Activated CD4-positive, CD25-positive, alpha-beta regulatory T cell treated with anti-CD3 and anti-CD28 coated beads, Interleukin-2, amount 50 U/mL, for 24 hours (primary cell): Measurements from ENCODE around the gene SMIM1.
A peak's percentile ranks its signal among the peaks of the same experiment; 100 is the strongest.
"Not testable (repeated sequence)": the region's sequence is repeated elsewhere in the genome, so short reads cannot be mapped to it uniquely, and the experiment has no call there.

Source experiments
- ATAC-seq, 2 donors: fragments of 150-1000 bp; cut with Tn5 transposase; one replicate each; pipeline ENCODE4 v1.10.0; 2021; ENCODE audit warnings: mild to moderate bottlenecking in 1 of 2, moderate library complexity in 1 of 2

The SMIM1 gene

GRCh38 chr1:3796215-3797061 is 23.9 kb downstream of the SMIM1 start, which contains the start of gene LRRC47:
TSS of gene LRRC47 (minus strand) at chr1:3796498. CDS start at chr1:3796476, 22 bp downstream.
- ATAC-seq = peak; percentile 100

- no peak for ATAC-seq
Measured at GRCh38 chr1:3799976-3800685, 27.6 kb downstream of the SMIM1 start.

GRCh38 chr1:3800795-3801194 is 28.2 kb downstream of the SMIM1 start:
- ATAC-seq = not testable (repeated sequence)

GRCh38 chr1:3803905-3804626 is 31.5 kb downstream of the SMIM1 start:
- ATAC-seq = no peak

GRCh38 chr1:3804627-3804944 is 32.0 kb downstream of the SMIM1 start:
- ATAC-seq = not testable (repeated sequence)

GRCh38 chr1:3805038-3805437 is 32.5 kb downstream of the SMIM1 start:
- ATAC-seq = no peak

- no peak for ATAC-seq
Measured at GRCh38 chr1:3807769-3808168, 35.2 kb downstream of the SMIM1 start.

- ATAC-seq = no peak
Measured at GRCh38 chr1:3809680-3810079, 37.1 kb downstream of the SMIM1 start.

GRCh38 chr1:3810149-3810761 is 37.7 kb downstream of the SMIM1 start:
- ATAC-seq = not testable (repeated sequence)

- no peak for ATAC-seq
Measured at GRCh38 chr1:3811595-3811911, 39.0 kb downstream of the SMIM1 start.

GRCh38 chr1:3814065-3814464 is 41.5 kb downstream of the SMIM1 start:
- no peak for ATAC-seq

GRCh38 chr1:3814771-3815561 is 42.4 kb downstream of the SMIM1 start:
- ATAC-seq = no peak

- ATAC-seq = no peak
Measured at GRCh38 chr1:3816331-3817137, 44.0 kb downstream of the SMIM1 start.

GRCh38 chr1:3817138-3817740 is 44.7 kb downstream of the SMIM1 start:
- no peak for ATAC-seq

GRCh38 chr1:3817821-3818597 is 45.5 kb downstream of the SMIM1 start:
- no peak for ATAC-seq

- ATAC-seq = no peak
Measured at GRCh38 chr1:3819771-3820200, 47.2 kb downstream of the SMIM1 start.

- ATAC-seq = no peak
Measured at GRCh38 chr1:3820316-3820715, 47.8 kb downstream of the SMIM1 start.

GRCh38 chr1:3821004-3821403 is 48.5 kb downstream of the SMIM1 start:
- ATAC-seq = no peak

- ATAC-seq = no peak
Measured at GRCh38 chr1:3821447-3821846, 48.9 kb downstream of the SMIM1 start.

GRCh38 chr1:3821908-3822307 is 49.4 kb downstream of the SMIM1 start:
- no peak for ATAC-seq
